Motor neuron (in vitro differentiated cells): ENCODE data around the gene TMEM209. TPM values are rescaled to one million over a fixed set of nuclear protein-coding genes. Genes with fewer than 3 reads are reported as not detected.

Source experiments
- ATAC-seq, 8 experiments: fragments of 200-7000 bp; cut with Tn5 transposase; replicated peaks in 6 of 8; 2 replicates each; pipeline ENCODE4 v1.8.0; 2021; ENCODE audit warnings: mild to moderate bottlenecking in 8 of 8, moderate library complexity in 8 of 8
- H3K27ac ChIP-seq, 2 donors: fragments of 250-450 bp; sonication (Bioruptor Pico); 2 replicates each; pipeline ENCODE4 v1.9.0; 2021; ENCODE audit warnings: antibody characterized with exemption in 2 of 2, mild to moderate bottlenecking in 2 of 2, moderate library complexity in 1 of 2
- H3K4me1 ChIP-seq, 2 donors: fragments of 250-450 bp; sonication (Bioruptor Pico); replicated peaks in 1 of 2; 2 replicates each; pipeline ENCODE4 v1.6.1; 2021; ENCODE audit warnings: antibody characterized with exemption in 2 of 2, mild to moderate bottlenecking in 2 of 2, moderate library complexity in 1 of 2
- H3K4me3 ChIP-seq, 5 donors: fragments of 250-450 bp; sonication (Bioruptor Pico); 2 replicates each; pipeline ENCODE4 v1.9.0; 2021; ENCODE audit warnings: antibody characterized with exemption in 5 of 5, mild to moderate bottlenecking in 5 of 5, moderate library complexity in 4 of 5
- WGBS, 10 experiments: fragments of 450-650 bp; shearing (Covaris generic); methylation state at CpG; one replicate each; pipeline ENCODE4 v1.0.0; 2022; 5-methylcytosine and 5-hydroxymethylcytosine counted together
- in situ Hi-C, 9 experiments: fragments of 400-800 bp; cut with MboI; loops; one replicate each; pipeline ENCODE4 v1.15.0; 2021; ENCODE audit warnings: low sequenced_read_pairs in 9 of 9, low pct_unique_long_range_greater_than_20kb in 2 of 9; ENCODE audit not compliant: unreplicated experiment in 9 of 9
- total RNA-seq, 8 experiments: library from RNA; unstranded; fragments of 300-600 nt; gene quantifications; 2 replicates each; pipeline versions ENCODE4 v1.2.3 to v1.2.4, GENCODE V29; 2022

TMEM209 gene
- total RNA-seq, 8 experiments from 2014 or later: 18.4 to 30.0 (median 22.6) TPM

DNA sequence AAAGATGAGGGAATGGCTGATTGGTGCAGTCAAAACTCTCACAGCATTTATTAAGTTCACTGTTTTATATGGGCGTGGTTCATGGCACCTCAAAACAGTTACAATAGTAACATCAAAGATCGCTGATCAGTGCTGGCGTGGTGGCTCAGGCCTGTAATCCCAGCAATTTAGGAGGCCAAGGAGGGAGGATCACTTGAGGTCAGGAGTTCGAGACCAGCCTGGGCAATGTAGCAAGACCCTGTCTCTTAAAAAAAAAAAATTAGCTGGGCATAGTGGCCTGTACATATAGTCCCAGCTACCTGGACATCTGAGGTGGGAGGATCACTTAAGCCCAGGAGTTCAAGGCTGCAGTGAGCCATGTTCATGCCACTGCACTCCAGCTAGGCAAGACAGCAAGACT is 86.4 kb downstream of the TMEM209 start:
- no peak for ATAC-seq
- 80 to 100% (median 100%) methylated on average over 1 to 3 of the region's 4 CpGs; no CpG with 5 or more reads in 1 of the 10 experiments for whole genome bisulfite sequencing, 10 experiments
- H3K4me1 ChIP-seq: no peaks in the 10 kb centered on the region
- in situ Hi-C loops: no loop called here
- H3K4me3 ChIP-seq: no peak overlapping the region
- H3K27ac ChIP-seq: no peak overlapping the region

GRCh38 chr7:130118294-130118693 is 86.9 kb downstream of the TMEM209 start:
- in situ Hi-C loops: no loop called here

GRCh38 chr7:130114776-130115175 is 90.4 kb downstream of the TMEM209 start:
- in situ Hi-C loops: no loop called here
- no peak overlapping the region for H3K27ac ChIP-seq
- no peak for ATAC-seq
- H3K4me3 ChIP-seq: no peak overlapping the region
- 90 to 100% (median 100%) methylated on average over 1 to 2 of the region's 2 CpGs; no CpG with 5 or more reads in 5 of the 10 experiments for WGBS, 10 experiments
- no peaks in the 10 kb centered on the region for H3K4me1 ChIP-seq

More at GRCh38 chr7:130118294-130118693, 86.9 kb downstream of the TMEM209 start:
- ATAC-seq: no peak
- Histone ChIP-seq H3K4me1 (no peaks in the 10 kb centered on the region), H3K4me3 (no peak overlapping the region), H3K27ac (no peak overlapping the region)
- 81 to 100% (median 97%) methylated on average over 2 to 5 of the region's 5 CpGs; no CpG with 5 or more reads in 2 of the 10 experiments for whole genome bisulfite sequencing, 10 experiments

Other genes starting within 250 kb of the TMEM209 start
- gene ZC3HC1, start 154.0 kb downstream of the TMEM209 start, total RNA-seq: 10 to 100 TPM; 12.3 to 26.1 (median 17.2) TPM
- 10 to 100 TPM; 22.8 to 61.0 (median 40.5) TPM for gene KLHDC10, start 134.9 kb downstream of the TMEM209 start, total RNA-seq
- not detected for gene SSMEM1, start 2.5 kb upstream of the TMEM209 start, total RNA-seq
- 1 to 10 TPM in 3 of 8 experiments, under 1 TPM in 5; 0.49 to 4.4 (median 0.78) TPM for gene CPA2, start 61.5 kb upstream of the TMEM209 start, total RNA-seq
- gene CPA4, start 87.8 kb upstream of the TMEM209 start, total RNA-seq: 100 to 1,000 TPM in 1 of 8 experiments, 10 to 100 TPM in 3, under 1 TPM in 4; 0.05 to 538 (median 5.4) TPM
- 1 to 10 TPM in 4 of 8 experiments, under 1 TPM in 4; 0.22 to 2.6 (median 1.4) TPM for gene CPA5, start 139.4 kb upstream of the TMEM209 start, total RNA-seq
- under 1 TPM in 6 of 8 experiments, not detected in 2; 0.18 to 0.91 (median 0.42) TPM for gene CPA1, start 175.1 kb upstream of the TMEM209 start, total RNA-seq
- gene CEP41, start 235.6 kb upstream of the TMEM209 start, total RNA-seq: 10 to 100 TPM in 7 of 8 experiments, 1 to 10 TPM in 1; 7.0 to 22.6 (median 17.9) TPM